GM19238 (cell line): Measurements from ENCODE around the gene PKHD1.

Experiments
- DNase-seq: peaks from one replicate; pipeline ENCODE4 v3.0.0; 2011; ENCODE audit warnings: low spot score; ENCODE audit not compliant: insufficient read length

The PKHD1 gene

DNA sequence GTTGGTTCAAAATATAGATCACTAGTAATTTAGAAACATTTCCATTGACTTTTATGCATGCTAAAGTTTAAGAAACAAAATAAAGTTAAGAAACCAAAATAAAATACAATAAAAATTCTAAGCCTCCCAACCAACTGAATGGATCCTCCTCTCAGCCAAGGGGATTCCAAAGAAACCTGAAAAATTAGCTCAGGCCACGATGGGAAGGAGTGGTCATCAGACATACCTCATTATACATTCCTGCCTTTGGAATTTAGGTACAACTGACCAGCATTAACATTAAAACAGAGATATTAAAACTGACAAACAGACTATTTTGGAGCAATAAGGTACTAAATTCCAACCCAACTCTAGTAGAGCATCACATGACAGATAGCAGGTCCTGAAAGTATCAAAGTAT lies 275.2 kb downstream of the PKHD1 start:
- DNase-seq, result no peak

DNA sequence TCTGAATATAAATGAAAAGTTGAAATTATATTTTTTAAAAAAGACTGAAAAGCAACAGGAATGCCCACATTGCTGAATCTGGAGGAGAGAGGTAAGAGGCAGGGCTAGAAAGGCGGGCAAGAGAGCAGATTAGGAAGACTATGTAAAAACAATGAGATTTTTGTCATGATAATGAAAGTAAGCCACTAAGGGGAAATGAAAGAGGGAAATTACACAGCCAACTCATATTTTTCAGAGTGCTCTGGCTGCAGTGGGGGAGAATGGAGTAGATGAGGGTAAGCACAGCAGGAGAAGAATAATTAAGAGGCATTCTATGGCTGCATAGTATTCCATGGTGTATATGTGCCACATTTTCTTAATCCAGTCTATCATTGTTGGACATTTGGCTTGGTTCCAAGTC lies 281.9 kb downstream of the PKHD1 start:
- DNase-seq, result no peak

DNA sequence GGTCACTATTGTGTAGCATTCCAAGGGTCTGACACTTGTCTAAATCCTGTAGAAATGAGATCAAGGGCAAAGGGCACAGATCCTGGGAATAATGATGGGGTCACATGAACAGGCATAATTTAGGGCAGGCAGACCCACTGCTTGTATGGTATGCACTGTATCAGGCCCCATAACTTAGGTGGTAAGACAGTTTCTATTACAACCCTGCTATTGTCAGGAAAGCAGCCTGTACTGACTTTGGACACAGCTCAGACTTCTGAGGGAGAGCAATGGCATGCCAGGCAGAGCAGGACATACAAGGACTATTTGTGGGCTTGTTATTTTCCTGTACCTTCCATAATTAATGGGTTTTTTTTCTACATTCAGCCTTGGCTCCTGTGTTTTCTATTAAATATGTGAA lies 286.8 kb downstream of the PKHD1 start:
- DNase-seq, result no peak

- DNase-seq, result no peak
Observed at GRCh38 chr6:51793393-51793792, 294.0 kb downstream of the PKHD1 start.

GRCh38 chr6:51792273-51793030 lies 295.0 kb downstream of the PKHD1 start:
- no peak for DNase-seq

DNA sequence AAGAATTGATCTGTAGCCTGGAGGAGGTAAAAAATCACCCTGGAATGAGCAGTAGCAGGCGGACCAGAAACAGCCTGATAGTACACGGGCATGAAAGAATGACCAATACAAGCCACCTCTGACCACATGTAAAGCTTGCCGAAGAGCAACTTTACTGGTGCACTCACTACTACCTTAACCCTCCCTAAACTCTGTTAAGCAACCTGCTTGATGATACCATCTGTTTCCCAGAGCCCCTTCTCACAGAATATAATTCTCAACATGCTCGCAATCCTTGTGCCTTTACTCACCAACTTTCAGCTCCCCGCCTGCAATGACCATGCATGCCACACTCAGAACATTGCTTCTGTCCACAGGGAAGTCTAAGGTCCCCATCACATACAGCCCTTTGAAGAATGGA lies 296.5 kb downstream of the PKHD1 start:
- no peak for DNase-seq

- no peak for DNase-seq
Observed at GRCh38 chr6:51788121-51788520, 299.3 kb downstream of the PKHD1 start.

DNA sequence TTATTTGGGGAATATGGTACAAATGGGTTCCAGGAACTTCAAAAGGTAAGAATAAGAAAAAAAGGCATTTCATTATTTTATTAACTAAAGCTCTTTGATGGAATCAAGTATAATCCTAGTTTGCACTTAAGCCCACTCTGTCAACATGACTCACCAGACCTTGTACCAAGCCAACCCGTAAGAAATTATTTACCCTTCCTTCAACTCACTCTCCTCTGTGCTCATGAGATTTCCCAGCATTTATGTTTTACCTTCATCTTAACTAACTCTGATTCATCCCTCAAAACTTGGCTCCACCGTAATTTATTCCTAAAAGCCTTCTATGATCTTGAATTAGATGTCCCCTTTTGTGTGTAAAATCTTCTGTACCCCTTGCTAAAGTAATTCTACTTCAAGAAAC lies 308.7 kb downstream of the PKHD1 start:
- no peak for DNase-seq

GRCh38 chr6:51777618-51778017 lies 309.8 kb downstream of the PKHD1 start:
- DNase-seq, result no peak

DNA sequence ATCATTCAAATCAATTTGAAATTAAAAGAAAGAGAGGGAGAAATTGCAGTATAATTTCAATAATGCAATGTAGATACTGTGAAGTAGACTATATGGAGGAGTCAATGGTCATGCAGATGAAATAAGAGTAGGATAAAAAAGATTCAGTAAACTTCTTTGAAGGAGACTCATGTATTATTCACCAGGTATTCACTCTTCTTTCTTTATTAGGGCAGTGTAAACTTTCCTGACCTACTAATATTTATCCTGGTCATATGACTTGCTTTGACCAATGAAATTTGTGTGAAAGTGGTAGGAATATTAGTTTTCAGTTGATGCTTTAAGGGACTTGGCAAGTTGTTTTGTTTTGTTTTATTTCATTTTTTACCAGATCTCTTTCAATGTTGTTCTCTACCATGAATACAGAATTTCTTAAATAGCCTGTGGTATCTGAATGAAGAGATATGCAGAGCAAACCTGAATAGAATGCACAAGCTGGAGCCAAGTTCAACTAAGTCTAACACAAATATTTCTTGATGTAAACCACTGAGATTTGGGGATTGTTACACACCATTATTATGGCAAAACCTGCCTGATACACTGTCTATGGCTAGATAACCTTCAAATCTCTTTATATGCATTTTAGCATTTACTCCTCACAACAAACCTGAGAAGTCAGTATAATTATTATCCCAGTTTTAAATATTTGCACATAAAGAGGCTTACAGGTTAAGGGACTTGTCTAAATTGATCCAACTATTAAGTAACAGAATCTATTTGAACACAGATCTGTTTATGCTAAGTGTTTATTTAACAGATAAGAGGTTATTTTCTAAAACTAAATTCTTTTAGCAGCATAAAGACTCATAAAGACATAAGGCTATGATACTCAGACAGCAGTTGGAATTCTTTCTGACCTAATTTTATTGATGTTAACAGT lies 311.2 kb downstream of the PKHD1 start:
- no peak for DNase-seq

DNA sequence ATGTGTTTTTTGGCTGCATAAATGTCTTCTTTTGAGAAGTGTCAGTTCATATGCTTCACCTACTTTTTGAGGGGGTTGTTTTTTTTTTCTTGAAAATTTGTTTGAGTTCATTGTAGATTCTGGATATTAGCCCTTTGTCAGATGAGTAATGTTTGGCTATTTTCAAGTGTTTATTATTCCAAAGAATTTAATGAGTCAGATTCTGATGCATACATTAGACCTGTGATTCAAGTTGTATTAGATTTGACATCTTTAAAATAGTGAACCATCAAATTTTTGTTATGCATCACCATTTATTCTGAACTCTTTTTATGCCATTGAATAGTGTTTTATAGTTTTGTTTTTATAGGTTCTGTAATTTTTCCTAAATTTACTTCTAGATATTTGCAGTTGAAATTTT lies 319.3 kb downstream of the PKHD1 start:
- no peak for DNase-seq

GRCh38 chr6:51765230-51765629 lies 322.2 kb downstream of the PKHD1 start:
- no peak for DNase-seq

- no peak for DNase-seq
Observed at GRCh38 chr6:51753635-51754034, 333.8 kb downstream of the PKHD1 start.

GRCh38 chr6:51743999-51744398 lies 343.4 kb downstream of the PKHD1 start:
- DNase-seq, result no peak

DNA sequence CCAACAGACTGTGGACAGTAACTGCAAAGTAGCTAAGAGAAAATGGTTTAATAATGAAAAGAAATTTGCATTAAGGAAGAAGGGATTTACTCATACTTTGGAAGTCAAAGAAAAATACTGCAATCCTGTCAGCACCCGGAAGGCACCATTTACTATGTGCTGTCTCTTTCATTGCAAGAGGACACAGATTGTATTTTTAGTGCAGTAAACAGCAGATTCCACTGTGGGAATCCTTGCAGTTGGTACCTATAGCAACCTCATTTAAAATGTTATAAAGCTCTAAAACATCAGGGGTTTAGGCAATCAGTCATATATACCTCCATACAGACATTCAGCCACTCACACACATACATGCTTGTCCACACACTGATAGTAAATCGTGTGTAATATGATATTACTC lies 346.8 kb downstream of the PKHD1 start:
- no peak for DNase-seq

- DNase-seq, result no peak
Observed at GRCh38 chr6:51738614-51739013, 348.8 kb downstream of the PKHD1 start.

- no peak for DNase-seq
Observed at GRCh38 chr6:51737580-51738360, 349.6 kb downstream of the PKHD1 start.

DNA sequence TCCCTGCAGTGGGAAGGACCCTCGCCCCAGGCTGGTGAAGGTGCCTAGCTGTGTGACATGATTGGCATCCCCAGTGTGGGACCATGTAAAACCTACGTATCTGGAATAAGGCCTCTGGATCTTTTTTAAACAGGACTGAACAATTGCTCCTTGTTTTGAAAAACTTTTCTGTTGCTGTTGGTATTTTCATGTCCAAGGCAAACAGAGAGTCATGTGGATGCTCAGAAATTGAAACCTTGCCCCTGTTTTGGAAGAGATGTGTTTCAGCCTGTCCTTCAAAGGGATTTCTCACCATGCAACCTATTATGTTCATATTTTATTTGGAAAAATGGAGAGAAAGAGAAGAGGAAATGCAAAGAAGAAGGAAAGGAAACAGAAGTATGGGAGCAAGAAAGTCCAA lies 362.3 kb downstream of the PKHD1 start:
- no peak for DNase-seq

DNA sequence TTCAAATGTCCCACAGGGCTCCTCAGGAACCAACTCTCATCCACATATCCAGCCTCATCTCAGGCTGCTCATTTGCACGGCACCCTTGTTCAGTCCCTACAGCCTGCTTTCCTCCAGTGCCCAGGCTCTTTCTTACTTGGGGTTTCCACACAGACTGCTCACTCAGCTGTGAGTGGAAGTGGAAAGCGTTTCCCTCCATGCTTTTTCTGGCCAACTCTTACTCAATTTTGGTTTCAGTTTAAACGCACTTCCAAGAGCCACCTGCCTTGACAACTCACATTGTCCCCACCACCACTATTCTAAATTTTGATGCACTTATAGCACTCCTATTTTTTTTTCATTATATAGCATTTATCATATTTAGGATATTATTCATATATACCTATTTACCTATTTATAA lies 367.1 kb downstream of the PKHD1 start:
- no peak for DNase-seq

- DNase-seq, result no peak
Observed at GRCh38 chr6:51719297-51719696, 368.1 kb downstream of the PKHD1 start.

- no peak for DNase-seq
Observed at GRCh38 chr6:51718533-51718932, 368.9 kb downstream of the PKHD1 start.

GRCh38 chr6:51717477-51717876 lies 369.9 kb downstream of the PKHD1 start:
- no peak for DNase-seq
